WERI-Rb-1 (cell line): ENCODE measurements around the gene PRELP.

Source experiments
- DNase-seq: peaks from one replicate; pipeline ENCODE4 v3.0.0-alpha.2; 2020
- H3K27ac ChIP-seq: fragments of 250-450 bp; sonication (Bioruptor Pico); 2 replicates; pipeline ENCODE4 v1.5.1; 2020; ENCODE audit warnings: mild to moderate bottlenecking, moderate library complexity
- H3K27me3 ChIP-seq: fragments of 250-450 bp; sonication (Bioruptor Pico); 2 replicates; pipeline ENCODE4 v1.5.1; 2021; ENCODE audit warnings: mild to moderate bottlenecking, low read depth, moderate library complexity; ENCODE audit not compliant: insufficient read depth, severe bottlenecking
- H3K36me3 ChIP-seq: fragments of 250-450 bp; sonication (Bioruptor Pico); 2 replicates; pipeline ENCODE4 v1.5.1; 2020; ENCODE audit warnings: mild to moderate bottlenecking, moderate library complexity
- H3K4me3 ChIP-seq: 2 replicates; pipeline ENCODE4 v1.5.1; 2011; ENCODE audit warnings: low read depth, mild to moderate bottlenecking, control low read depth, low read length
- H3K9me3 ChIP-seq: fragments of 250-450 bp; sonication (Bioruptor Pico); 2 replicates; pipeline ENCODE4 v1.5.1; 2021; ENCODE audit warnings: mild to moderate bottlenecking, moderate library complexity; ENCODE audit not compliant: severe bottlenecking
- CTCF ChIP-seq: IDR thresholded peaks from 2 replicates; pipeline ENCODE4 v1.5.1; 2011; ENCODE audit warnings: low read depth, mild to moderate bottlenecking, control low read depth, inconsistent platforms, low read length

The PRELP gene

DNA sequence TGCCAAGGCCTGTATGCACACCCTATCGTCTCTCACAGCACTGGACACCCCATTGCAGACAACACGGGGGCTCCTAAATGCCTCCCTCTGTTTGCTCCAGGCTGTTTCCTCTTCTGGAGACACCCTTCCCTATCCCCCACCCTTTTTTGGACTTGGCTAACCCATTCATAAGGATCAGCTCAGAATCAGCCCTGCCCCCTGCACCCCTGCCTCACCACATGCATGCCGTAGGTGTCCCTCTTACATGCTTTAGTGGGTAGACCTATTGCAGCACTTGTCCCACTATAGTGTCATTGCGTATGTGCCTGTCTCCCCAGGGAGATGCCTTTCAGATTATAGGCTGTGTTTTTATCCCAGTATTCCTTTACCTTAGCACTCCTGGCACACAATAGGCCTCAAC is 49.2 kb downstream of the PRELP start:
- no peaks in the 10 kb centered on the region for H3K9me3 ChIP-seq
- DNase-seq: no peak
- no peak overlapping the region for H3K27ac ChIP-seq
- no peaks in the 10 kb centered on the region for H3K36me3 ChIP-seq
- TF ChIP-seq CTCF: no peak
- H3K27me3 ChIP-seq: no peaks in the 10 kb centered on the region
- H3K4me3 ChIP-seq: no peak overlapping the region

DNA sequence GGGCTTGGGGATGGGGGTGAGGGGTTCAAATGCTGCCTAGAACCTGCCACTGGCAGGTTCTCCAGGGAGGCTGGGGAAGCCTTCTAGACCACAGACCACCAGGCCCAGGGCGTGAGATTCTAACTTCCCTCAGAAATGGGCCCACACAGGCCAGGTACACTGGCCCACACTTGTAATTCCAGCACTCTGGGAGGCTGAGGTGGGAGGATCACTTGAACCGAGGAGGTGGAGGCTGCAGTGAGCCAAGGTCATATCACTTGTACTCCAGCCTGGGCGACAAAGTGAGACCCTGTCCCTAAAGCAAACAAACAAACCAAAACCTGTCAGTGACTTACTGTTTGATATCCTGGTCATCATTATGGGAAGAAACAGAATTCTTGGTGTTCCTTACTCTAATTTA is 50.1 kb downstream of the PRELP start:
- Histone ChIP-seq H3K9me3 (no peaks in the 10 kb centered on the region), H3K27ac (no peak overlapping the region)
- TF ChIP-seq CTCF: no peak

GRCh38 chr1:203526130-203526529 is 50.5 kb downstream of the PRELP start:
- Histone ChIP-seq H3K27ac (no peak overlapping the region), H3K27me3 (no peaks in the 10 kb centered on the region), H3K4me3 (no peak overlapping the region), H3K9me3 (no peaks in the 10 kb centered on the region), H3K36me3 (no peaks in the 10 kb centered on the region)
- no peak for DNase-seq
- no peak for TF ChIP-seq CTCF

More for the DNA sequence above, 50.1 kb downstream of the PRELP start:
- DNase-seq: no peak
- Histone ChIP-seq H3K4me3 (no peak overlapping the region), H3K27me3 (no peaks in the 10 kb centered on the region), H3K36me3 (no peaks in the 10 kb centered on the region)

DNA sequence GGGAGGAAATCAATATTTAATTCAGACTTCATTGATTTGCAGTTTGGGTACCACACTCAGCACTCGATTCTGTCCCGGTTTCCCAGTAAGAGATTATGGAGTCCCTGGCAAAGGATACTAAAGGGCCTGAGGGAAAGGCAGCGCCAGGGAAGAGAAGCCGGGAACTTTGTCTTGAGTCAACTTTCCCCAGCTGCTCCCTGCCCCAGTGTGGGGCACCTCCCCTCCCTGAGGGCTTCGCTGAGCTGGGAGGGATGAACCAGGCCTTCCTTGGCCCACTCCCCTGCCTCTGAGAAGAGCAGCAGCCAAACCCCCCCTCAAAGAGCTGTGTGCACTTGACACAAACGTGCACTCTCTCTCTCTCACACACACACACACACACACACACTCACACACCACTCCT is 51.0 kb downstream of the PRELP start:
- H3K27me3 ChIP-seq: no peaks in the 10 kb centered on the region
- TF ChIP-seq CTCF: no peak
- no peak overlapping the region for H3K27ac ChIP-seq
- H3K36me3 ChIP-seq: no peaks in the 10 kb centered on the region
- H3K4me3 ChIP-seq: no peak overlapping the region
- no peaks in the 10 kb centered on the region for H3K9me3 ChIP-seq
- DNase-seq: no peak

GRCh38 chr1:203527013-203527412 is 51.4 kb downstream of the PRELP start:
- no peak for DNase-seq
- no peak overlapping the region for H3K27ac ChIP-seq
- no peak for TF ChIP-seq CTCF
- H3K4me3 ChIP-seq: no peak overlapping the region
- H3K36me3 ChIP-seq: no peaks in the 10 kb centered on the region
- H3K9me3 ChIP-seq: no peaks in the 10 kb centered on the region
- H3K27me3 ChIP-seq: no peaks in the 10 kb centered on the region

DNA sequence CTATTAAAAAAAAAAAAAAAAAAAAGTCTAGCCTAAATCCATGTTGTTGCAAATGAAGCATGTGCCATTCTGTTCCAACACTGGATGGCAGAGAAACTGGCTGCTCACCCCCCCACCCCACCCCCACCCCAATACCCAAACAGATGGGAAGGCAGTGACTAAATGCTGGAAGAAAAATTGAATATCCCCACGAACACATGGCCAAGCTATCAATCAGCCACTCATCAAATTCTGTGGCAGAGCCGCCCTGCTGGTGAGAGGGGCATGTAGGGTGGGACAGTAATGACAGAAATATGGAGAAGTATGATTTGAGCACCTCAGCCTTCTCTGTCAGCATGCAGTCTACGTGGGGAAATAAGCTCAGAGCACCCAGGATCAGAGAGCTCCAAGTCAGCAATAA is 52.5 kb downstream of the PRELP start:
- H3K4me3 ChIP-seq: no peak overlapping the region
- H3K27me3 ChIP-seq: no peaks in the 10 kb centered on the region
- H3K9me3 ChIP-seq: no peaks in the 10 kb centered on the region
- peak; percentile 50 for TF ChIP-seq CTCF
- DNase-seq: peak; percentile 39
- H3K27ac ChIP-seq: no peak overlapping the region
- H3K36me3 ChIP-seq: no peaks in the 10 kb centered on the region
